GM18873 (cell line): ENCODE measurements around the gene GMIP.

ENCODE experiments used
- ATAC-seq: cut with Tn5 transposase; IDR thresholded peaks from one replicate; pipeline ENCODE4 v1.9.1; 2021; ENCODE audit warnings: mild to moderate bottlenecking, moderate library complexity, moderate number of reproducible peaks; ENCODE audit not compliant: unreplicated experiment, low FRiP score

Gene GMIP

DNA sequence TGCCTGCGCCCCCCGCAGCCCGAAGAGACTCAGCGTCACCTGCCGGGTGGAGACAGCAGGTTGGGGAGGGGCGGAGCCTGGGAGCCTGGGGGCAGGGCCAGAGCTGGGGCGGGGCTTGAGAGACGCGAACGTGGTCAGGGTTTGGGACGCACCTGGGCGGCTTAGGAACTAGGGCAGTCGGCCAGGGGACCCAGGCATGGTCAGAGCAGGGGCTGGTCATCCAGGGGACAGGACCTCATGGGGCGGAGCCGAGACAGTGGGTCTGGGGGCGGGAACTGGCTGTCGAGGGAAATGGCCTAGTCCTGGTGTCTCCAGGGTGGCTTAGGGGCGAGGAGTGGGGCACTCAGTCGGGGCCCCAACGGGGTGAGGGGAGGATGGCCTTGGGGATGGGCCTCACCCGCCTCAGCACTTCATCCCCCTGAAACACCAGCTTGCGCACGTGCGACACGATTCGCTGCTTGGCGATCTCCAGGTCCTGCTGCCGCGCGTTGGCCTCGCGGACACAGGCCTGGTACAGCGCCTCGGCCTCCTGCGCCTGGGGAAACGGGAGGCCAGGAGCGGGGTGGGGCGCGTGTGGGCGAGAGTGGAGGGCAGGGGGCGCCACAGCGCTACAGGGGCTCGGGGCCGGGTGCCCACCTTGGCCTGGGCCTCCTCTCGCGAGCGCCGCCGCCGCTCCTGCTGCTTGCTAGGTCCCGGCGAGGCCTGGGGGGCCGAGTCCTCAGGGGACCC lies 5.8 kb downstream of the GMIP start:
- ATAC-seq: no peak

DNA sequence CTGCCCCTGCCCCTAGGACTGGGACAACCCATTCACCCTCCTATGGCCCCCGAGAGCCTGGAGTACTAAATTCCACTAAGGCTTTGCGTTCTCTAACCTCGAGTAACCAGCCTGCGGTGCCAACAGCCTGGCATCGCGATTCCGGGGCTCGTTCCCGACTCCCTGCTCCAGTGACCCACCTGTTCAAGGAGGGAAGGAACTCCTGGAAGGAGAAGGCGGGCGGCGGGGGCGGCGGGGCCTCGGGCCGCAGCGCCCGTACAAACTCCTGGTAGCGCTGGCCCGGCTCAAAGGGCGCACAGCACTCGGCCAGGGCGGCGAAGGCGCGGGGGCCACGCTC lies 6.3 kb downstream of the GMIP start:
- ATAC-seq: no peak

DNA sequence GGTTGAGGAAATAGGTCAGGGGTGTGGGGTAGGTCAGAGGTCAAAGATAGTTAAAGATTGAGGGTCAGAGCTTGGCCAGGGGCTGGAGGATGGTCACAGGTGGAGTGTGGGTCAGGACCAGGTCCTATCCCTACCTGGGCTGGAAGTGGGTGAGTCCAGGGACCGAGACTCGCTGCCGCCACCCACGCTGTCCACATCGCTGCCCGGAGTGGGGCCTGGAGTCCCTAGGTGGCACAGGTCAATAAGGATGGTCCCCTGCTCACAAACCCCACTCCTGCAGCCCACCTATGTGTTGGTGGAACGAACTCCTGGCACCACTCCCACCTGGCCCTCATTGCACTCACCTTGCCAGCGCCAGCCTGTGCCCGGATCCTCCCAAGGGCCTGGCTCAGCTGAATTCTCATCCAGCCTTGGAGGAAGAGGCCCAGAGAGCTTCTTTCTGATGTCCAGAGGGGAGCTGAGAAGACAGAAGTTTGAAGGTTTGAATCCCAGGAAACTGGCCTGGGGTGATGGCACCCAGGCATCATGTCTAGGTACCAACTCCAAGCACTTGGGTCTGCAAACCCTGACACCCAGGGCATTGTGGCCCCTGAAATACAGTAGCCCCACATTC lies 6.8 kb downstream of the GMIP start:
- ATAC-seq: no peak

DNA sequence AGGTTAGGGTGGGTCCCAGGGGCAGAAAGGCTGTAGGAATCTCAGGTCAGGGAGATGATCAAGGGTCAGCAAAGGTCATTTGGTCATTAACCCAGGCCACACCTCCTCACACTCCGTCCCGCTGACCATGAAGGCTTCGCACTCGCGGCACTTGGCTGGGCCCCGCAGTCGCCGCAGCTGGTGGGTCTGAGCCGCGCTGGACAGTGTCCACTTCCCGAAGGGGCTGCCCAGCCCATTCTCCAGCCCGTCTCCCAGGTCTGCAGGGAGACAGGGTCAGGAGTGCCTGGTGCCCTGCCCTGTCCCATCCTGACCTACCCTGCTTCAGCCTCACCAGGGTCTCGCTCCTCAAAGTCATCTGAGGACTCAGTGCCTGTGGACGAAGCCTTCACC lies 8.1 kb downstream of the GMIP start:
- no peak for ATAC-seq

DNA sequence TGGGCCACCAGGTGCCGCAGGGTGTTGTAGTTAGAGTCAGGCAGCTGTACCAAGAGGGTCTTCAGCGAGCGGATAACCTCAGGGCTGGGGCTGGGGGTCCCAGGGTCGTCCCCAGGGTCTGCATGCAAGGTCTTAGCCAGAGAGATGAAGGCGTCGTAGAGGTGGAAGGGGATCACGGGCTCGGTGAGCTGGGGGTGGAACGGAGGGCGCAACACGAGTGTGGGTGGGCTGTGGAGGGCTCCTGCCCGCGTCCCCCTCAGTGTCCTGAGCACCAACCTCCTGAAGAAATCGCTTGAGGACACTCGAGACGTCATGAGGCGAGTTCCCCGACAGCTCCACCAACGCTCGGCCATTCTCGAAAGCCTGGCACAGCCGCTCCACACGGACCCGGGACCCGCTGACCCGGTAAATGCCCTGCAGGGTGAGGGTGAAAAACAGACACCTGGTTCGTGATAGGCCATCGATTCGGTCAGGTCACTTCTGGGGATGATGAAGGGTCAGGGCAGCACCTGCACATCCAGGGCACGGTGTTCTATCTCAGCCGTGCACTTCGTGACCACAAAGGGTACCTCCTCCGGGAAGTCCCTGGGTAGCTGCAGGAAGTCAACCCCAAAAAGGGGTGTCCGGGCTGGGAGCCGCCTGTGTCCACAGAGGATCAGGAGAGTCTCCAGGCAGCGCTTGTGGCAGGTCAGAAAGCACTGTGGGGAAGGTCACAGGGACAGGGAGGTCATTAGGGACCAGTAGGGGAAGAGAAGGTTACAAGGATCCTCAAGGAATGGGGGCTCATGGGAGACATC lies 8.7 kb downstream of the GMIP start:
- no peak for ATAC-seq

DNA sequence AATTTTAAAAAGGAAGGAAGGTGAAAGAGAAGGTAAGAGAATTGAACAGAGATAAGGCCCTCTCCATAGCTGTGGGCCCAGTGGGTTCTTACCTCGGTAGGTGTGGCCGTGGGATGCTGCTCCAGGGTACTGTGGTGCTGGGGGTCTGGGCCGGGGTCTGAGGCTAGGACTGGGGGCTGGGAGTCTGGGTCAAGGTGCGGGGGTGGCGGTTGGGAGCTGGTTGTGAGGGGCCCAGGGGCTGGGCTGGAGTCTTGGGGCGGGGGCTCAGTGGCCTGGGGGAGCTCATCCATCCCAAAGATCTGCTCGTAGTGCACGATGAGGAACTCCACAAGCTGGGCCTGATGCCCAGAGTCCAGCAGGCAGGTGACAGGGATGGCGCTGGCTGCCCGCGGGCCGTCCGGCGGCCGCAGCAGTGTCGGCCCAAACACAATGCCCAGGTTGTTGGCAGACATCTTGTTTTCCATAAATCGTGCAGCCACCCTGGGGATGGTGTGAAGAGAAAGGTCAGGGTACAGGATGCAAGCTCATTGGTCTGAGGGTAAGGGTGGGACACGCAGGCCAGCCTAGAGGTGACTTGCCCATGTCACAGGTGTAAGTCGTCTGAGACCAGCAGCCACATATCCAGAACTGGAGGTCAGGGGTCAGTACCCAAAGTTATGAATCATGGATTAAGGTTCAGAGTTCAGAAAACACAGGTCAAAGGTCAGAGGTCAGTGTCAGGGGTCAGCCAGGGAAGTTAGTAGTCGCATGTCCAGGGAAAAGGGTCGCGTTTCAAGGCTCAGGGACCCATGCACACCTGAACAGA lies 9.5 kb downstream of the GMIP start:
- ATAC-seq: no peak

DNA sequence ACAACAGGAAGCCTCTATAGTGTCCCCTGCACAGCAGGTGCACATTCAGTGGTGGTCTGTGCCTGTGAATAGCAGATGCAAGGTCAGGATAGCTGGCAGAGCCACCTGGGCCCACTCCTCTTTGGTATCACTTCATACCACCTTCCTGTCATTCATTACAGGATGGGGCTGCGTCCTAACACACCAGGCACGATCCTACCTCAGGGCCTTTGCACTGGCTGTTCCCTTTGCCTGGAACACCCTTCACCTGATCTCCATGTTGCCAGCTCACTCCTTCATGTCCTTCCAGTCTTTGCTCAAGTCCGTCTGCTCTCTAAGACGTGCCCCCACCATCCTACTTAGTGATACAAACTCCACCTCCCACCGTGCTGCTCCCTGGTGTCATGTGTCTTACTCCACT lies 10.8 kb downstream of the GMIP start:
- ATAC-seq: no peak

DNA sequence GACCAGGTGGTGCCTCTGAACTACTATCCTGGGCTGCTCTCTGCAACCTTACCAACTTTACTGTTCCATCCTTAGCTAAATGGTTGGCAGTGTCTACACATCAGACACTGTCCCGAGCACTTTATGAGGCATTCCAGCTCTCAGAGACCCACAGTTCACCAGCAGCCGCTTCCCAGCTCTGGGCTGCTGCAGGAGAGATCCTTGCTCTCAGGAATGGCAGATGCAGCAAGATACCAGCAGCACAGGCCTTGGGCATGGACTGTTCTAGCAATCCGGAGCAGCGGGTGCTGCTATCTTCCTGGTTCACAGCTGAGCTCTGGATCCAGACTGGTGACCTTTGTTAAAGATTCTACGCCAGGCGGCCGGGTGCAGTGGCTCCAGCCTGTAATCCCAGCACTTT lies 12.1 kb downstream of the GMIP start:
- ATAC-seq: no peak

DNA sequence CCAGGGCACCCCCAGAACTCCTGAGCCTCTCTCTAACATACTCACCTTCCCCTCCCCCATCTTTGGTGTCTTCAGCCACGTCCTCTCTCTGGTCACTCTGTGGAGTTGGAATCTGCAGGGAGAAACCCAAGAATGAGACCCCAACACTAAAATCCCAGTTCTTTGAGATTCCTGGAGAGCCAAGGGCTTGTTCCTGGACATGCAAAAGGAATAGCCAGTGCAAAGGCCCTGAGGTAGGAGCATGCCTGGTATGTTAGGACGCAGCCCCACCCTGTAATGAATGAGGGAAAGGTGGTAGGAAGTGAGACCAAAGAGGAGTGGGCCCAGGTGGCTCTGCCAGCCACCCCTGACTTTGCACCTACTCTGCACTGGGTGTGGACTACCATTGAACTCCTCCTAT lies 13.0 kb downstream of the GMIP start:
- no peak for ATAC-seq

DNA sequence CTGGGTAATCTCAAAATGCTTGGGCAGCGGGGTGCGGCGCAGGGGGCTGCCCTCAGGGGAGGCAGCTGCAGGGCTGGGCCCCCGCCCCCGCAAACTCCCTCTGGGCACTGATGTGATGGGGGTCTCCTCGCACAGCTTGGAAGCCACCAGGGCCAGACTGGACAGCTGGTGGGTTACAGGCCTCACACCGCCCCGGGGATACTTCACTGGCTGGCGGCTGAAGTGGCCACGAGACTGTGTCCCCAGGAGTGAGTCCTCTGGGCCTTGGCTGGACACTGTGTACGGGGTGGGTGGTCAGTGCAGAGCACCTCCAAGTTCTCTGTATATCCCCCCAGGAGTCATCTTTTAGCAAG lies 13.4 kb downstream of the GMIP start:
- ATAC-seq: no peak

DNA sequence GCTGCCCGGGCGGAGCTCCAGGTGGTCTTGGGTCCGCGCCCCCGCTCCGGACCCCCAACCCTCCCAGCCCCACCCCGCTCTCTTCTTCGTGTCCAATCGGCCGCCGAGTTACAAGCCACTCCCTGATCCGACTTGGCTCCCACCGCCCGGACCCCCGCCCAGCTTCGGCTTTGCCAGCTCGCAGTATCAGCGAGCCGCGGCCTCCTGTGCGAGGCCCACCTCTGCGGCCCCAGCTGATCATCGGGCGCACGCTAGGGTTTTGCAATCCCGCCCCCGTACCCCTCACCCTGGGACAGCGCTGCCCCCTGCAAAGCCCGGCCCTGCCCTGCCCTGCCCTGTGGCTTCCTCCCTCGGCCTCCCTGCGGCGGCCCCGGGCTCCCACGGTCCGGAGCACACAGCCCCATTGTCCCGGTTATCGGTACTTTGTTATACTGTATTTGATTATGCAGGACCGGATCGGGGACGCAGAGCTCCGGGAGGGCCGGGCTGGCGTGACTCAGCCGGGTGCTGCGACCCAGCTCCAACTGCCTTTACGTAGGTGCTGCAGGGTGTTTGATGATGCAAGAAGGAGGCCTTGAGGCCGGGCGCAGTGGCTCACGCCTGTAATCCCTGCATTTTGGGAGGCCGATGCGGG lies 14.8 kb downstream of the GMIP start:
- ATAC-seq: no peak

DNA sequence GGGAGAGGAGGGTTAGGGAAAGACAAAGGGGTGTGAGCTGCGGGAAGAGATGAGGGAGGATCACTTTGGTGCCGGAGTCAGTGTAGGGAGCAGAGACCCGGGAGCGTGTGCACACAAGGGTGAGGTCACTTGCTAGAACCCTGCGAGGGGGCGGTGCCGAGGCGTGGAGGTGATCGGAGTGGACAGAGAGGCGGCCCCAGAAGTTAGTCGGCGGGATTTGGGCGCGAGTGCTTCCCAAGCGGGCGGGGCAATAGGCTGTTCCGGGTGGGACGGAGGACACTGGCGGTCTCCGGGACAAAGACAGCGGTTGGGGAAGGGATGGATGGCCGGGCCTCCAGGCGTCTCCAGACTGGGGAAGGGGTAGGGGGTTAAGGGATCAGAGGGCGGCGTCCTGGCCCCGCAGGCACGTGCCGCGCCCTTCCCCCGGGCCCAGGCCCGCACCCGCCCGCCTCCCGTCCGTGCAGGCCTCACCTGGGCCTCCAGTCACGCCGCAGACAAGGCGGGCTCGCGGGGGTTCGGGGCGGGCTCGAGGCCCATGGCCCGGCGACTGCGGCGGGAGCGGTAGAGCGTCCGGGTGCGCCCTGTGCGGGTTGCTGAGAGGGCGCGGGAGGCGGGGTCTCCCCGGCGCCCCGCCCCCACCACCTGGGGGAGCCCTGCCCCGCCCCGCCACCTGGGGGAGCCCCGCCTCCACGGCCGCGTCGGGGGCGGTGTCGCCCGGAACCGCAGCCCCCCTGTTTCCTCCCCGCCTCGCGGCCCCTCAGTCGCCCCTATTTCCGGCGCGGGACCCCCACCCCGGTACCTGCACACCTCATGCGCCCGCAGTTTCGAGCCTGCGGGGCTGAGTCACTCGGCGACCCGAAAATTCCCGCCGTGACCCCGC lies 15.6 kb downstream of the GMIP start, which contains the start of gene LPAR2:
Gene LPAR2 (minus strand): TSS at position 600 of the 880 bp plus-strand sequence. CDS start 945 bp downstream, outside the sequence.
- no peak for ATAC-seq

DNA sequence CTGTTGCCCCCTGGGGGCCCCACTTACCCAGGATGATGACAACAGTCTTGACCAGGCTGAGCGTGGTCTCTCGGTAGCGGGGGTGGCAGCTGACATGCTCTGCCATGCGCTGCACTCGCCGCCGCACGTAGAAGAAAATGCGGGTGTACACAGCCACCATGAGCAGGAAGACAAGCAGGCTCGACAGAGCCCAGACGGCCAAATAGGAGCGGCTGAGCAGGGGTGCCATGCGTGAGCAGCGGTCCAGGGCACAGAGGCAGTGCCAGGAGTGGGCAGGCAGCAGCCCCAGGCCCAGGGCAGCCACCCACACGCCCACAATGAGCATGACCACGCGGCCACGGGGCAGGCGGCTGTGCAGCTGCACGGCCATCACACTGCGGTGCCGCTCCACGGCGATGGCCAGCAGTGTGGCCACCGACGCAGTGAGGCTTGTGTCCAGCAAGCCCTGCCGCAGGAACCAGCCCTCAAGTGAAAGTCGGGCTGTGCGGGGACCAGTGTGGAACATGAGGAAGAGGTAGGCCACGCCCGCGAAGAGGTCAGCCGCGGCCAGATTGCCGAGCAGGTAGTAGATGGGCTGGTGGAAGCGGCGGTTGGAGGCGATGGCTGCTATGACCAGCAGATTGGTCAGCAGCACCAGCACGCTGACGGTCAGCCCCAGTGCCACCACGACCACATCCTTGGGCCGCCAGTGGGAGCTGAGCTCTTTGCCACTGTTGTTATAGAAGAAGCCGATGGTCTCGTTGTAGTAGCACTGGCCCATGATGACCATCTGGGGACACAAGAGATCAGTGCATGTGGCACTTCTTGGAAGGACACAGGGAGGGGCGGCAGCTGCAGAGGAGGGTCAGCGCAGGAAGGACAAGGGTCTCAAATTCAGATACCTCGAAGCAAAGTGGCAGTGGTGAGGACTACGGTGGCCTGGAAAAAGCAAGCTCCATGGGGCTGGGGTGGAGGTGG lies 16.7 kb downstream of the GMIP start:
- ATAC-seq: no peak

DNA sequence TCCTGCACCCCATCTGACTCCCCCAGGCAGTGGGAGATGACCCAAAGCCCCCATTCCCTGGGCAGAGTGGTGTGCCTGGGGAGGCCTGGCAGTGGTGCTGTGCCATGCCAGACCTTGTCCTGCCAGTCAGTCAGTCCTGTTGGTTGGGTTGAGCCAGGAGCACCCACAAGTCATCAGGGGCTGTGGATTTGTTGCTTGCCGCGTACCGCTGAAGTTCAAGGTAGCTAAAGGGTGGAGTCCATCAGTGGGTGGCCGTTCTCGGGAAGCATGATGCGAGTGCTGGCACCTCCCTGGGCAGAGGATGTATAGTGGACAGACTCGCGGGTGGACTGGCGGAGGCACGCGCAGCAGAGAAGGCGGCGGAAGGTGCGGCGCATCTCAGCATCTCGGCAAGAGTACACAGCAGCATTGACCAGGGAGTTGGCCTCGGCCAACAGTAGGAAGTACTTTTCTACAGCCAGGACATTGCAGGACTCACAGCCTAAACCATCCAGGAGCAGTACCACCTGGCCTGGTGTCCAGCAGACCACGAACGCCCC lies 19.4 kb downstream of the GMIP start:
- ATAC-seq: no peak

DNA sequence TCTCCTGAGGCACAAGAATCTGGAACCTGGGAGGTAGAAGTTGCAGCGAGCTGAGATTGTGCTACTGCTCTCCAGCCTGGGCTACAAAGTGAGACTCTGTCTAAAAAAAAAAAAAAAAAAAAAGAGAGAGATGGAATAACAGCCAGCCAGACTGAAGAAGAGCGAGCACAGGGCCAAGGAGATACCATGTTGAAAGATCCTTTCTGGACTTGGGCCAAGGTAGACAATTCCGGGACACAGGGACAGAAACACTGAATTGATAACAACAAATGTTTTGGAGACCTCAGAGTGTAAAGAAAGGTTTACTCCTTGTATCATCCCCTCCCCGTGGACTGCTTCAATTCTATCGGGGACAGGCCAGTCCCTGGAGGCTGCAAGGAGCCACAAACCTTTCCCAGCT lies 20.1 kb downstream of the GMIP start:
- ATAC-seq: no peak

DNA sequence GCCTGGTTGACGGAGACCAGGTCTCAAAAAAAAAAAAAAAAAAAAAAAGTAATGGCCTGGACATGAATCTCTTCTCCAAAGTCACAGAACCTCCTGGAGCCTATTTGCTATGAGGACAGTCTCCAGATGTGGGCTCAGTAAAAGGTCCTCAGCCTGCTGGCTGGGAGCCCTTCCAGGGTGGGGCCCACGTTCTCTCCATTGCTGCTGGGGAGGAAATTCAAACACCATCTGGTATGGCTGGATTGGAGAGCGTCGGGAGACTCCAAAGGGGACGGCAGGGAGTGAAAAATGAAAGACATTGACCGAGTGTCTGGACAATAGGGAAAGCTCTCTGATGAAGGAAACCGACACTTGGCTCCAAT lies 23.6 kb downstream of the GMIP start:
- ATAC-seq: no peak

DNA sequence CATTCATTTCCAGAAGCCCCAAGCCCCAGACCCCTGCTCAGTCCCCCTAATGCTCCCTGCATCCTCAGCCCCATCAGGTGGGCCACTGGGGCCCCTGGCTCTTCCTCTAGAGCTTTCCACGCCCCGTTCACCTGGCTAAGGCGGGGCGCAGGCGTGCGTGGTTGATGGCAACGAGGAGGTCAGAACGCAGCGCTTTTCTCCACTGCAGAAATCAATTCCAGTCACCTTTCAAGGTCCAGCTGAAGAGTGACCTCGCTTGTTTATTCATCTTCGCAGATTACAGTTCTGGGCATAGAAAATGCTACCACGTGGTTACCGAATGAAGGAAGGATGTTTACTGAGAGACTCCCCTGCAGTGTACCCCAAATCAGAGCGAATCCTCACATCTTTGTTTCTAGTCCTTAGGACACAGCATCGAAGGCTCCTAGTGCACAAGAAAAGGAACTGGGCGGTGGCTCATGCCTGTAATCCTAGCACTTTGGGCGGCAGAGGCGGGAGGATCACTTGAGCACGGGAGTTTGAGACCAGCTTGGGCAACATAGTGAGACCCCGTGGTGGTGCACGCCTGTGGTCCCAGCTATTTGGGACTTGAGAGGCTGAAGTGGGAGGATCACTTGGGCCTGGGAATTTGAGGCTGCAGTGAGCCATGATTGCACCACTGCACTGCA lies 24.1 kb downstream of the GMIP start:
- ATAC-seq: no peak
